ENCODE results near the gene ADCY2.

ADCY2 gene

GRCh38 chr5:7759951-7760580, 364.1 kb downstream of the ADCY2 start:
- no peak for DNase-seq
- H3K27me3 Mint-ChIP-seq (ENCODE audit: low read depth, poor library complexity) = peaks cover 3% of the 10 kb centered on the region
- H3K27ac Mint-ChIP-seq = no peak overlapping the region
- peaks cover 34% of the 10 kb centered on the region for H3K4me1 Mint-ChIP-seq
- no peak overlapping the region for H3K4me3 Mint-ChIP-seq
- H3K36me3 Mint-ChIP-seq (ENCODE audit: low read depth) = peaks cover 65% of the 10 kb centered on the region
- no peaks in the 10 kb centered on the region for H3K9me3 Mint-ChIP-seq
- TF ChIP-seq CTCF (IDR thresholded peaks at IDR 0.05) = no peak

- no peak for DNase-seq
- H3K9me3 Mint-ChIP-seq = no peaks in the 10 kb centered on the region
- TF ChIP-seq CTCF (IDR thresholded peaks at IDR 0.05) = no peak
- peaks cover 17% of the 10 kb centered on the region for H3K4me1 Mint-ChIP-seq
- H3K27ac Mint-ChIP-seq = no peak overlapping the region
- H3K36me3 Mint-ChIP-seq (ENCODE audit: low read depth) = peaks cover 66% of the 10 kb centered on the region
- H3K4me3 Mint-ChIP-seq = no peak overlapping the region
- no peaks in the 10 kb centered on the region for H3K27me3 Mint-ChIP-seq (ENCODE audit: low read depth, poor library complexity)
Measured at GRCh38 chr5:7762267-7762666, 366.3 kb downstream of the ADCY2 start.

- Mint-ChIP-seq H3K4me3 (no peak overlapping the region), H3K36me3 (ENCODE audit: low read depth) (peaks cover 63% of the 10 kb centered on the region), H3K9me3 (no peaks in the 10 kb centered on the region), H3K27ac (no peak overlapping the region), H3K27me3 (ENCODE audit: low read depth, poor library complexity) (no peaks in the 10 kb centered on the region), H3K4me1 (peaks cover 11% of the 10 kb centered on the region)
- TF ChIP-seq CTCF (IDR thresholded peaks at IDR 0.05) = no peak
- no peak for DNase-seq
Measured at GRCh38 chr5:7763621-7764072, 367.7 kb downstream of the ADCY2 start.

- DNase-seq = no peak
- H3K27ac Mint-ChIP-seq = no peak overlapping the region
- H3K4me1 Mint-ChIP-seq = peaks cover 9% of the 10 kb centered on the region
- no peak for TF ChIP-seq CTCF (IDR thresholded peaks at IDR 0.05)
- peaks cover 65% of the 10 kb centered on the region for H3K36me3 Mint-ChIP-seq (ENCODE audit: low read depth)
- H3K9me3 Mint-ChIP-seq = no peaks in the 10 kb centered on the region
- H3K4me3 Mint-ChIP-seq = no peak overlapping the region
- H3K27me3 Mint-ChIP-seq (ENCODE audit: low read depth, poor library complexity) = no peaks in the 10 kb centered on the region
Measured at GRCh38 chr5:7764452-7764851, 368.5 kb downstream of the ADCY2 start.

GRCh38 chr5:7770436-7770835, 374.5 kb downstream of the ADCY2 start:
- no peak overlapping the region for H3K4me3 Mint-ChIP-seq
- H3K9me3 Mint-ChIP-seq = no peaks in the 10 kb centered on the region
- no peak for DNase-seq
- peaks cover 70% of the 10 kb centered on the region for H3K36me3 Mint-ChIP-seq (ENCODE audit: low read depth)
- no peak overlapping the region for H3K27ac Mint-ChIP-seq
- TF ChIP-seq CTCF (IDR thresholded peaks at IDR 0.05) = no peak
- H3K27me3 Mint-ChIP-seq (ENCODE audit: low read depth, poor library complexity) = no peaks in the 10 kb centered on the region
- peaks cover 5% of the 10 kb centered on the region for H3K4me1 Mint-ChIP-seq

GRCh38 chr5:7772141-7772540, 376.2 kb downstream of the ADCY2 start:
- no peak overlapping the region for H3K27ac Mint-ChIP-seq
- H3K27me3 Mint-ChIP-seq (ENCODE audit: low read depth, poor library complexity) = no peaks in the 10 kb centered on the region
- no peaks in the 10 kb centered on the region for H3K9me3 Mint-ChIP-seq
- H3K4me1 Mint-ChIP-seq = peaks cover 13% of the 10 kb centered on the region
- H3K4me3 Mint-ChIP-seq = no peak overlapping the region
- peaks cover 69% of the 10 kb centered on the region for H3K36me3 Mint-ChIP-seq (ENCODE audit: low read depth)
- DNase-seq = no peak
- TF ChIP-seq CTCF (IDR thresholded peaks at IDR 0.05) = no peak
